HUDEP-2 (cell line): Measurements from ENCODE around the gene NUP160.
"Not testable (repeated sequence)": the region's sequence is repeated elsewhere in the genome, so short reads cannot be mapped to it uniquely, and the experiment has no call there.

Experiments
- DNase-seq, 76 experiments: peaks; one replicate each; lab custom pipeline; 2025; ENCODE audit not compliant: unreplicated experiment in 76 of 76; lab: John Stamatoyannopoulos, UW

Gene NUP160

DNA sequence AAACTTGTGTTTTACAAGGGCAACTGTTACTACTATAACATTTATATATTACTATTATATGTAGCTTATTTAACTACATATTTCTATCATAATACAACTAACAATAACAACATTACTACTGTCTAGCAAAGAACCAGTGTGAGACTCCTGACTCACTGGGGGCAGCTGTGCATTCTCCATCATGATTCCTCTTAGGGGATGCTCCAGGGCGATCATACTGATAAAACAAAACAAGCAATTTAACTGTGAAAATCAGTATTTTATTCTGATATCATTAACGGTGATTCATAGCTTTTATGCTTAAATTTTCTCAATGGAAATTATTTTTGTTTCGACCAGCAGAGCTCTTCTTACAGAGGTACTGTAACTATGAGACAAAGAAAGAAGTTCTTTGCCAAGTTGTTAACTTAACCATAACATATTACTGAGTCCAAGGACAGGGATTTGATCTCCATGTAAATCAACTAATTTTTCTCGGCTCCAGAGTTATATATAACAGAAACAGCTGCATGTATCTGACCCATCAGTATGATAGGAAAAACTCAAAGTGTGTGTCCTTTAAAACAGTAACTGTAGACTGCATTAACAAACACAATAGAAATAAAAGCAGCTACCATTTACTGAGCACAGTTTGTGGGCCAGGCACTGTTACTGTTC, 56.2 kb downstream of the NUP160 start:
- no peak for DNase-seq

- DNase-seq = not testable (repeated sequence)
Measured at GRCh38 chr11:47790017-47790416, 58.1 kb downstream of the NUP160 start.

DNA sequence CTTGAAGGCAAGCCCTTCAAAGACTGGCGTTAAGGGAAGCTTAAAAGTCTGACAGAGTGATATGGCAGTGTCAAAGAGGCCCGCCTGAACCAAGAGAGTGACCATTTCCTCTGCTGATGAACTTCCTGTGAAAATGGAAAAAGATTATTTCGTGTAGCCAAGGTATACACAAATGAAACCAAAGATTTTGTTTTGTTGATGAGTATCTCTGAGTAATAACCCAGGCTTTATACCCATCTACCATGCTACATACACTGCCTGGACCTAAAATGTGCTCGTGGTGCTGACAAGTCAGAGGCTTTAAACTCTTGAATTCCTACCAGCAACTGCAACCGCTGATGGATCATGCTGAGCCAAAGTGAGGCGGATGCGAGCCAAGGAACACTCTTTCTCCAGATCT, 60.0 kb downstream of the NUP160 start:
- DNase-seq = no peak

DNA sequence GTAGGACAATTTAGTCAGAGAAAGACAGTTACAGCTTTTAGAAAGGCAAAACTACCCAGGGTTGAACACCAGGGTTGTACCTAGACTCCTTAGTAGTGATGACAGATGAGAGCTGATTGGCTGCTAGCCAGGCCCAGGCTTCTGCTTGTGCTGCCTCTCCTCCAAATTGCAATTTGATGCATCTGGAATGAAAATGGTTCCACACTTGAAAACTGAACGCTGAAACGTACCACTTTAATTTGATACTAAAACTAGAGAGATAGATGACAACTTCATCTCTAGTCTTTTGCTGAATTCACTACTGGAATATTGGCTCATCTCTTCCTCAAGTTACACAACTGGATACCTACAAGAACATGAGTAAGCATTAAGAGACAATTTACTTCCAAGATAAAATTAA, 61.8 kb downstream of the NUP160 start:
- DNase-seq = peak in 1 of 76 experiments; percentile 7

DNA sequence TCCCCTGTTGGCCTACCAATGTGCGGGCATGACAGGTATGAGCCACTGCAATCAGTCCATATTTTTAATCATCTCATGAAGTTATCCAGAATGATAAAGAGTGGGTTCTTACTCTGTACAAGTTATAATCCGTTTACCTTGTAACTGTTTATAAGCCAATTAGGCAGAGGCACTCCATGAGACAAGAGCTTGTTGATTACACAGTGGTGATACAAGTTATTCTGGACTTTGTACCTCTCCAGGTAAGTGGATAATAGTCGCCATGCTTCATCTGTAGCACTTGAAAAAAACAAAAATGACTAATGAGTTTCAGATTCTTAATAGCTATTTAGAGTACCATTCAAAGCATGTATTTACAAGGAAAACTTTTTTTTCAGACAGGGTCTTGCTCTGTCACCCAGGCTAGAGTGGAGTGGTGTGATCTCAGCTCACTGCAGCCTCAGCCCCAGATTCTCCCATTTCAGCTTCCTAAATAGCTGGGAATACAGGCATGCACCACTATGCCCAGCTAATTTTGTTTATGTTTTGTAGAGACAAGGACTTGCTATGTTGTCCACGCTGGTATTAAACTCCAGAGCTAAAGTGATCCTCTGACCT, 63.3 kb downstream of the NUP160 start:
- no peak for DNase-seq

GRCh38 chr11:47783087-47783610, 65.0 kb downstream of the NUP160 start:
- no peak for DNase-seq

DNA sequence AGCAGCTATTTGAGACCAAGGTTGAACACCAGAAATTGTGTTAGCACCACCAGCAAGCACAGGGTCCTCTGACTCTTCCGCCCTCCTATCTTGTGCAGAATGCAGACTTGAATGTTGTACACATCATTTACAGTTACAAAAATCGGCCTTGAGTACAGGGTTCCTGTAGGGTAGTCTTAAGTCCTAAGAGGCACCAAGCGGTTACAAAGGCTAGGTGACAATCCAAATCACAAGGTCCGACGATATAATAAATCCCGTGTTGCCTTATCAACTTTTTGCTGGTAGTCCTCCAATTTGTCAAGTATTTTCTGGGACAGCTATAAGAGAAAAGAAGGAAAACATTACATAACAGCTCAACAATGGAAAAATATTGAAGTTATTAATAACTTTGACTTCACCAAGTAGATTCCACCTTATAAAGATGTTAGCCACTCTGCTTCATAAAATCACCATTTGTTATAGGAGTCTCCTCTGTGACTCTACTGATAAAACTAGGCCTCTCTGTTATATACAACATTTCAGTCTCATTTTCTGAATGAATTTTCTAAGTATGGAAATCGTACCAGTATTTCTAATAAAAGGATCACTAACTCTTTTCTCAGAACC, 69.2 kb downstream of the NUP160 start:
- DNase-seq = no peak

- no peak for DNase-seq
Measured at GRCh38 chr11:47775240-47775869, 72.8 kb downstream of the NUP160 start.

DNA sequence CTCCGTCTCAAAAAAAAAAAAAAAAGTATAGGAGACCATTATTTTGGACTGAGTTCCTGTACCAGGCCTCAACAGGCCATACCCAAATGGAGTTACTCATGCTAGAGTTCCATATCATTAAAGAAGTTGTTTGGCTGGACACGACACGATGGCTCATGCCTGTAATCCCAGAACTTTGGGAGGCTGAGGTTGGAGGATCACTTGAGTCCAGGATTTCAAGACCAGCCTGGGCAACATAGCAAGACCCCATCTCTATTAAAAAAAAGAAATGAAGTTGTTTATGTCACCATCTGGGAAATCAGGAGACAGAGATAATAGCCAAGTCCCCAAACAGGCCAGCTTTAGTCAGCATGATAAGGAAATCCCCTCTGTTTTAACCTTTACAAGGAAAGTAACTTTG, 74.3 kb downstream of the NUP160 start:
- DNase-seq = no peak

DNA sequence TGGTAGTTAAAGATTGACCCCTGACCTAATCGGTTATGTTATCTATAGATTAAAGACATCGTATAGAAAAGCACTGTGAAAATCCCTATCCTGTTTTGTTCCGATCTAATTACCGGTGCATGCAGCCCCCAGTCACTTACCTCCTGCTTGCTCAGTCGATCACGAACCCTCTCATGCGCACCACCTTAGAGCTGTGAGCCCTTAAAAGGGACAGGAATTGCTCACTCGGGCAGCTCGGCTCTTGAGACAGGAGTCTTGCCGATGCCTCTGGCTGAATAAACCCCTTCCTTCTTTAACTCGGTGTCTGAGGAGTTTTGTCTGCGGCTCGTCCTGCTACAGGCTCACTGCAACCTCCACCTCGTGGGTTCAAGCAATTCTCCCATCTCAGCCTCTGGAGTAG, 78.6 kb downstream of the NUP160 start:
- not testable (repeated sequence) for DNase-seq

DNA sequence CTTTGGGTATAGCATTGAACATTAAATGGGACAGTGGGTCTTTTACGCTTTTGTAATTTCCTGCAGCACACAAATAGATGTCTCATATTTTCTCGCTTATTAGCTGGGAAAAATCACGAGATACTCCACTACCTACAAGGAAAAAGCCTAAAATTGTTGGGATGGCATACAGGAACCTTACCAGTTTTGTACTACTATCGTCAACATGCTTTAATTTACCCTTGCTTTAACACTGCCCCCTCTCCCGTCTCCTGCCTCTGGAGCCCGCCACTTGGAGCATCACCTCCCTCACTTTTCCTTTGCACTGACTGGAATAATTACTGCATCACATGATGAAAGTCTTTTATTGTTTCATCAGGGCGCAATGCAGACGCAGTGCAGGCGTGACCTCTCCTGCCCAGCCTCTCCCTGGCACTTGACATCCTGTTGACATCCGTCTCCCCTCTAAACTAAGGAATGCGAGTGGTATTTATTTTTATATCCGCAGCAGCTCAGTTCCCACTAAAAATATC, 80.0 kb downstream of the NUP160 start:
- DNase-seq = peak in 15 of 76 experiments; percentile 3 to 44 (median 15)

DNA sequence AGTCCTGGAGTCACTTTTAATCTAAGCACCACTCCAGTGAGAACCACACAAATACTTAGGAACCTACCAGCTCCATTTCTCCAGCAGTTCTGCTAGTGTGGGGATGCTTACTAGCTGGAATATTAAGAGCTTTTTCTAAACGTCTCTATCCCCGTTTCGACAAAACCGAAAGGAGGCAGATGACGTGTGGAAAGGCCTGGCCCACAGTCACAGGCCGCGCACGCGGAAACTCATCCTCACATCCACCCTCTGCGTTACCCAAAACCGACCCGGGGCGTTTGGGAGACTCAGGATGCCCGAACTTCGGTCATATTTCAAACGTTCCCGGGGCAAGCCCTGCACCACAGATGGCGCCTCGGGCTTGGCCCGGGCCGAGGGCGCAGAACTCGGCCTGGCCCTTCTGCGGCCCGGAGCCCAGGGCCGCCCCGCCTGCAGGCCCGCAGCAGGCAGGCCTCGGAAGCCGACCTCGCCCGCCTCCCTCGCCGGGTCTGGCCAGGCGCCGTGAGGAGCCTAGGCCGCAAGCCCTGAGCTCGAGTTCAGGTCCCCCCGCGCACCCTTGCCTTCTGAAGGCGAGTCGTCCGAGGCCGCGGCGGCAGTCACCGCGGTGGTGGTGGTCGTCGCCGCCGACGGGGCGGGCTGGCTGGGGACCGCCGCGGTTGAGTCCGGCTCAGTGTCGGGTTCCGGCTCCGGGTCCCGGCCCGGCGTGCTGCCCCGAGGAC, 81.5 kb downstream of the NUP160 start:
- peak in 41 of 76 experiments; percentile 3 to 67 (median 28) for DNase-seq

GRCh38 chr11:47765086-47765485, 83.1 kb downstream of the NUP160 start:
- no peak for DNase-seq

DNA sequence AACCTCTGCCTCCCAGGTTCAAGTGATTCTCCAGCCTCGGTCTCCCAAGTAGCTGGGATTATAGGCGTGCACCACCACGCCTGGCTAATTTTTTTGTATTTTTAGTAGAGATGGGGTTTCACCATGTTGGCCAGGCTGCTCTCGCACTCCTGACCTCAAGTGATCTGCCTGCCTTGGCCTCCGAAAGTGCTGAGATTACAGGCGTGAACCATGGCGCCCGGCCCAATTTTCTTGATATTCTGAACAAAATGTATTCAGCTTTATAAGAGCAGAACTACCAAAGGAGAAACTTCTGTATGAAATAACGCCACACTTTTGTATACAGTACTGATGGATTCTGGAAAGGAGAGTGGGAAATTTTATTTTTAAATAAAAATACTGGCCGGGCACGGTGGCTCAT, 88.9 kb downstream of the NUP160 start:
- DNase-seq = not testable (repeated sequence)

GRCh38 chr11:47756208-47756607, 91.9 kb downstream of the NUP160 start:
- no peak for DNase-seq

GRCh38 chr11:47750725-47751124, 97.4 kb downstream of the NUP160 start:
- DNase-seq = no peak

DNA sequence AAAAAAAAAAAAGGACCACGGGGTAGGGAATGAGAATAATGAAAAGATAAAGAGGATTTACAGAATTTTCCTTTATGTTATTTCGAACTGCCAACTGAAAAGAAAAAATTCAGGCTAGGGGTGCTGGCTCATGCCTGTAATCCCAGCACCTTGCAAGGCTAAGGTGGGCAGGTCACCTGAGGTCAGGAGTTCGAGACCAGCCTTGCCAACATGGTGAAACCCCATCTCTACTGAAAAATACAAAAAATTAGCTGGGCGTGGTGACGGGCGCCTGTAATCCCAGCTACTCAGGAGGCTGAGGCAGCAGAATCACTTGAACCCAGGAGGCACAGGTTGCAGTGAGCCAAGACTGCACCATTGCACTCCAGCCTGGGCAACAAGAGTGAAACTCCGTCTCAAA, 105.7 kb downstream of the NUP160 start:
- not testable (repeated sequence) for DNase-seq

- DNase-seq = not testable (repeated sequence)
Measured at GRCh38 chr11:47737817-47738216, 110.3 kb downstream of the NUP160 start.

DNA sequence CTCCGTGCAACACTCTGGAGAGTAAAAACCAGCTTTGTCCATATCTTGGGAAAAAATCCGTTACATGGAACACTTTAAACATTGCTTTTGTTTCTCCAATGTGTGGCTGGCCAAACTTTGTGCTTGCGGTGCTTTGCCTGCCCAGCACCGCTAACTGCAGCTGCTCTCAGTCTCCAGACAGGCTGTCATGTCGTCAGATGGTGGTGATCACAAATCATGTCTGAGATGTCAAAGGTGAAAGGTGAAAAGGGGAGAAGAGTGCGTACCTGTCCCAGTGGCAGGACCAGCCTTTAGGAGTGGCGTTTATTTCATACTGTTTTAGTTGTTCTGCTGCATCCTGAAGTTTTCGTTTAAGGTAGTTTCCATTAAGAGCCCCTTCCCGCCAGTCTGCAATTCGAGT, 115.9 kb downstream of the NUP160 start:
- DNase-seq = no peak

GRCh38 chr11:47731475-47731874, 116.7 kb downstream of the NUP160 start:
- DNase-seq = no peak
